AML-193 (cell line): ENCODE results near the gene MAP4K3.
A peak's percentile ranks its signal among the peaks of the same experiment; 100 is the strongest.
"Not testable (repeated sequence)": the region's sequence is repeated elsewhere in the genome, so short reads cannot be mapped to it uniquely, and the experiment has no call there.

Source experiments
- DNase-seq, 2 experiments: peaks; one replicate each; lab custom pipeline; 2025; lab: John Stamatoyannopoulos, UW

Gene MAP4K3

DNA sequence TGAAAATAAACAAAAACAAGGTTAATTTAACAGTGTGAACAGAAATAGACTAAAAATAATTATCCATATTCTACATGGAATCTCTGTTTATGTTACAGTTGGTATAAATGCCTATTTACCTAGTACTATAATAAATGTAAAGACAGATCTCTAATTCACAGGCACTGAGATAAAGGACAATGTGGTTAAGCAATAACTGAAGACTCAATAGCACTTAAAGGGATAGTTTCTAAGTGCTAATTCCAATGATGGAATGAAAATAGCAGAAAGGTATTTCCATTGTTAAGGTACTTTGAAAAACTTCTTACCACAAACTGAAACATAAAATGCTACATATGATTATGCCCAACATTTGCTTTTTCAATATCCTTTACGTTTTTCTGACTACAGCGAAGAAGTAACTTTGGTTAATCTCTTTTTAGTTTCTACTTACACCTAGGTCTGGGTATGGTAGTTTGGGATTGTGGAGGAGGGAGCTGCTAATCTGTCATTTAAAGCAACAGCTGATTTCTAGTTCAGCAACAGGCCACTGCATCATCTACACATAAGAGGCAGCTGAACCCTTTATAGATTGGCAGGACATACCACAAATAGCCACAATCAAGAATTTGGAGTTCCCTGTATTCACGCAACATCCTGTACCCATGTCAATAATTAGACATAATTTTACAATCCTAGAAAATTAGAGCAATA lies 27.2 kb downstream of the MAP4K3 start:
- no peak for DNase-seq

DNA sequence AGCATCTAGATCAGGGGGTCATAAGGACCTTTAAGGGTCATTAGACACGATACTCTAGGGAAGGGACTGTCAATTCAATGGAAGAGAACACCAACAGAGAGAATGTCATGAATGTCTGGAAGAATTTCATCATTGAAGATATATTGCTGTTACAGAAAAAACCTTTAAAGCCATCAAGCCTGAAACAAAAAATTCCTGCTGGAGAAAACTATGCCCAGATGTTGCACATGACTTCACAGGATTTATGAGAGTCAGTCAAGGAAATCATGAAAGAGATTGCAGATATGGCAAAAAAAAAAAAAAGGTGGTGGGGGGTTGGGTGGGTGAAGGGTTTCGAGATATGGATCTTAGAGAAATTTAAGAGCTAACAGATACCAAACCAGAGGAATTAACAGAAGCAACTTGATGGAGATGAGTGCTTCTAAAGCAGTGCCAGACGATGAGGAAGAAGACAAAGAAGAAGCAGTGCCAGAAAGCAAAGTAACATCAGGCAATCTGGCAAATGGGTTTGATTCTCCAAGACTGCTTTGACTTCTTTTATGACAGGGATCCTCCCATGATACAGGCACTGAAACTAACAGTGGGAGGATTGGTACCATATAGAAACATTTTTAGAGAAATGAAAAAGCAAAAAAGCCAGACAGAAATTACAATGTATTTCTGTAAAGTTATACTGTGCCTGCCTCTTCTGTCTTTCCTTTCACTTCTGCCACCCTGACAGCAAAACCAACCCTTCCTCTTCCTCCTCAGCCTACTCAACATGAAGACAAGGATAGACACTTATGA lies 28.5 kb downstream of the MAP4K3 start:
- peak; percentile 24 for DNase-seq

DNA sequence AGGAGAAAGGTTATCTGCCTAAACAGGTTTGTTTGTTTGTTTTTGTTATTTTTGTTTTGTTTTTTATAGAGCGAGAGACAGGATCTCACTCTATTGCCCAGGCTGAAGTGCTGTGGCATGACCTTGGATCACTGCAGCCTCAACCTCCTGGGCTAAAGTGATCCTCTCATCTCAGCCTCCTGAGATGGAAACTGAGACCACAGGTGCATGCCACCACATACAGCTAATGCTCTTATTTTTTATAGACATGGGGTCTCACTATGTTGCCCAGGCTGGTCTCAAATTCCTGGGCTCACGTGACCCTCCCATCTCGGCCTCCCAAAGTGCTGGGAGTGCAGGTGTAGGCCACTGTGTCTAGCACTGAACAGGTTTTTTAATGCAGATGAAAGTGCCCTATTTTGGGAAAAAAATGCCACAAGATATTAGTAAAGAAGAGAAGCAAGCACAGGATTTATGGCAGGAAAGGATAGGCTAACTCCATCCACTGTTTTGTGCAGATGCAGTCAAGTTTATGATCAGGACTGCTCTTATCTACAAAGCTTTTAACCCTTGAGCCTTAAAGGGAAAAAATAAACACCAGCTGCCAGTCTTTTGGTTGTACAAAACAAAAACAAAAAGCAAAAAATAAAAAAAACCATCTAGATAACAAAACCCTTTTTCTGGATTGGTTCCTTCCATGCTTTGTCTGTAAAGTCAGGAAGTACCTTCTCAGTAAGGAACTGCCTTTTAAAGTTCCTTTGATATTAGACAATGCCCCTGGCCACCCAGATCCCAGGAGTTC lies 29.4 kb downstream of the MAP4K3 start:
- no peak for DNase-seq

DNA sequence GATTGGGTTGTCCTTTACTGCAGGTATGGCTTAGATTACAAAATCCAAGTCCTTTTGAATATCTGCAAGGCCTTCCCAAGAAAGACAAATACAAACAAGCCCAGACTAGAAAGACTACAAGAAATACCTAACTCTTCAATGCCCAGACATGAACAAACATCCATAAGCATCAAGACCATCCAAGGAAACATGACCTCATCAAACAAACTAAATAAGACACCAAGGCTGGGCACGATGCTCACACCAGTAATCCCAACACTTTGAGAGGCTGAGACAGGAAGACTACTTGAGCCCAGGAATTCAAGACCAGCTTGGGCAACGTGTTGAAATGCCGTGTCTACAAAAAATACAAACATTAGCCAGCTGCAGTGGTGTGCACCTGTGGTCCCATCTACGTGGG lies 31.7 kb downstream of the MAP4K3 start:
- no peak for DNase-seq

DNA sequence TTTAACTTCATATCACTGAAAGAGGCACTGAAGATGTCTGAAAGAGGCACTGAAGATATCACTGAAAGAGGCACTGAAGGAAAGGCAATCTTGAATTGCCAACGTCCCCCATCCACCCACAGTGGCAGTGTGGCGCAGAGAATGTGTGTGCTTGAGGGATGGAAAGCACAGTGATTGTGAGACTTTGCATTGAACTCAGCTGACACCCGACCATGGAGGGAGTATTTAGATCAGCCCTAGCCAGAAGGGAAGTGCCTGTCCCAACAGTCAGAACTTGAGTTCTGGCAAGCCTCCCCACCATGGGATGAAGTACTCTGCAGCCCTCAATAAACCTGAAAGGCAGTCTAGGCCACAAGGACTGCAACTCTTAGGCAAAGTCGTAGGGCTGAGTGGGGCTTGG lies 33.8 kb downstream of the MAP4K3 start:
- no peak for DNase-seq

DNA sequence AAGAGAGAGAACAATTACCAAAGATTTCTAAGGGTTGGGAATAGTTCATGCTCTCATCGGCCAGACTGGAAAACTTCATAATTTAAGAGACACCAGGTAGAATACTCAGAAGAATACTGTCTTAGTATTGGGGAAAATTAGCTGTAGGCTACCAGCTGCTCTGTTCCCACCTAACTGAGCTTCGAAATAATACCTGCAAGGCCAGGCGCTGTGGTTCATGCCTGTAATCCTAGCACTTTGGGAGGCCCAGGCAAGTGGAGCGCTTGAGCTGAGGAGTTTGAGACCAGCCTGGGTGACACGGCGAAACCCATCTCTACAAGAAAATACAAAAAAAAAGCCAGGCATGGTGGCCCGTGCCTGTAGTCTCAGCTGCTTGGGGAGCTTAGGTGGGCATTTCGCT lies 35.8 kb downstream of the MAP4K3 start:
- DNase-seq, result no peak

- no peak for DNase-seq
Measured at GRCh38 chr2:39399570-39399969, 37.5 kb downstream of the MAP4K3 start.

- no peak for DNase-seq
Measured at GRCh38 chr2:39395313-39395712, 41.8 kb downstream of the MAP4K3 start.

GRCh38 chr2:39394516-39394961 lies 42.5 kb downstream of the MAP4K3 start:
- no peak for DNase-seq

GRCh38 chr2:39392672-39393071 lies 44.4 kb downstream of the MAP4K3 start:
- DNase-seq, result no peak

- no peak for DNase-seq
Measured at GRCh38 chr2:39390216-39390615, 46.9 kb downstream of the MAP4K3 start.

DNA sequence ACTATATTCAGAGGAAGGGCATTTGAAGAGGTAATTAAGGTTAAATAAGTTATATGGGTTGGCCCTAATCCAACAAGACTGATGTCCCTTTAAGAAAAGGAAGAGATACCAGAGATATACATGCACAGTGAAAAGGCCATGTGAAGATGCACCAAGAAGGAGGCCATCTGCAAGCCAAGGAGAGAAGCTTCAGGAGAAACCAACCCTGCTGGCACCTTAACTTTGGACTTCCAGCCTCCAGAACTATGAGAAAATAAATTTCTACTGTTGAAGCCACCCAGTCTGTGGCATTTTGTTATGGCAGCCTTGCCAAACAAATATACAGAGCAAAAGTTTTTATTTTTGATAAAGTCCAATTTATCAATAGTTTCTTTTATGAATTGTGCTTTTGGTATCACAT lies 51.0 kb downstream of the MAP4K3 start:
- DNase-seq, result no peak

DNA sequence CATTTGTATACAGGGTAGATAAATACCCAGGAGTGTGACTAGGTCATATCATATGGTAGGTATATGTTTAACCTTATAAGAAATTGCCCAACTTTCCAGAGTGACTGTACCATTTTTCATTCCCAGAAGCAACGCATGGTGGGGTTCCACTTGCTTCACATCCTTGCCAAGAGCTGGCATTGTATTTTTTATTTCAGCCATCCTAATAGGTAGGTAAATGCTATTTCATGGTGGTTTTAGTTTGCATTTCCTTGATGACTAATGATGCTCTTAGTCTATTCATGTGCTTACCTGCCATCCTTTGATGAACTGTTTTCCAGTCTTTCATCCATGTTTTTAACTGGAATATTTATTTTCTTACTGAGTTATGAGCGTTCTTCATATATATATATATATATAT lies 51.9 kb downstream of the MAP4K3 start:
- DNase-seq, result no peak

DNA sequence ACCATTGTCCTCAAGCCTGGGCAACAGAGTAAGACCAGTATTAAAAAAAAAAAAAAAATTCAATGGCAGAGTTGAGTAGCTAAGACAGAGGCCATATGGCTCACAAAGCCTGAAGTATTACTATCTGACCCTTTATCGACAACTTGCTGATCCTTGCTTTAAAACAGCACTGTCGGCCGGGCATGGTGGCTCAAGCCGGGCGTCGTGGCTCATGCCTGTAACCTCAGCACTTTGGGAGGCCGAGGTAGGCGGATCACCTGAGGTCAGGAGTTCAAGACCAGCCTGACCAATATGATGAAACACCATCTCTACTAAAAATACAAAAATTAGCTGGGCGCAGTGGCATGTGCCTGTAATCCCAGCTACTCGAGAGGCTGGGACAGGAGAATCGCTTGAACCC lies 53.0 kb downstream of the MAP4K3 start:
- DNase-seq, result not testable (repeated sequence)

GRCh38 chr2:39383146-39383545 lies 53.9 kb downstream of the MAP4K3 start:
- no peak for DNase-seq

DNA sequence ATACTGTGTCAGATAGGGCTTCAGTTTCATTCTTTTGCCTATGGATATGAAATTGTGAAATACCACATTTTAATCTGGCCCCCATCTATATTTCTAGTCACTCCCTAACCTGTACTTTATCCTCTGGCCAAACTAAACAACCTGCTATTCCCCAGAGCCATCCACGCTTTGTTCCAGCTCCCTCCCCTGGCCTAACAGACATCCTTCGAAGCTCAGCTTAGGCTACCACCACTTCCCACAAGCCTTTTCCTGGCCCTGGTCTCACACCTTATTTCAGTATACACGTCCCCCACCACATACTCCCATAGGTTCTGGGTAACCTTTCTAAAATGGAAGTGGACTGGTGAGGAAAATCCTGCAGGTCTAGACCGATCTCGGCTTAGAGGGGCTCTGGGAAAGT lies 55.4 kb downstream of the MAP4K3 start:
- DNase-seq, result no peak

- no peak for DNase-seq
Measured at GRCh38 chr2:39380525-39381150, 56.4 kb downstream of the MAP4K3 start.

DNA sequence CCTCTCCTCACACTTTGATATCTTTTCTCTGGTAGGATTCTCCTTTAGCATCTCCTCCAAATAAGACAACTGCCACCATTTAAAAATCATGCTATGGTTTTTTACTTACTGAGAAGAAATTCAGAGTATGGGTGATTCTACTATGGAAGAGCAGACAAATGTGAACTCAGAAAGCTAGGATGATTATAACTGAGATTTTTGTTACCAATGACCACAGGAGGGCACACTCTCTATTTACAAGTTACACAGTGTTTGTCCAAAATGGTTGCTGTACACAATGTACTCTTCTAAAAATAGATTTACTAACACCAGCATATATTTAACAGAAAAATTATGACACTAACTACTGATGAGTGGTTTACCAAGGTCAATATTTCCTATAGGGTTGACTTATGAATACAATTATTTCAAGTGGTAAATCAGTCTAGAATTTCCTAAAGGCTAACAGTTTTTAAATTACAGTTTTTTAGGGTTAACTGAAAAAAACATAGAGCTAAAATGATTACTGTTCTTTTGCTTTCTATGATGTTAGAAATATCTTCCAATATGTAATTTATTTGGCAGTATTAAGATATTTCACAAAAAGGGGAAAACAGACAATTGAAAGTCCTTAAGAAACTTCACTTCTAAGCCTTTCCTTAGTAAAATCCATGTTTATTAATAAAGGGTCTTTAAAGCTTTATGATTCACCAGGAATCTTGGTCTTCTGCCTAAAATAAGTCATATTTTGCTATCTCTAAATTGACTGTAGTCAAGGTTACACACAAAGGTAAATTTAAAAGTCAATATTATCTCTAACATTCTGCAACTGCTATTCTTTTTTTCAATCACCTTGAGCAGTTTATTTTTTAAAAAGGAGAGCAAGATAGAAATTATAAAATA lies 57.2 kb downstream of the MAP4K3 start:
- DNase-seq, result peak; percentile 32 to 44

- no peak for DNase-seq
Measured at GRCh38 chr2:39378968-39379367, 58.1 kb downstream of the MAP4K3 start.

DNA sequence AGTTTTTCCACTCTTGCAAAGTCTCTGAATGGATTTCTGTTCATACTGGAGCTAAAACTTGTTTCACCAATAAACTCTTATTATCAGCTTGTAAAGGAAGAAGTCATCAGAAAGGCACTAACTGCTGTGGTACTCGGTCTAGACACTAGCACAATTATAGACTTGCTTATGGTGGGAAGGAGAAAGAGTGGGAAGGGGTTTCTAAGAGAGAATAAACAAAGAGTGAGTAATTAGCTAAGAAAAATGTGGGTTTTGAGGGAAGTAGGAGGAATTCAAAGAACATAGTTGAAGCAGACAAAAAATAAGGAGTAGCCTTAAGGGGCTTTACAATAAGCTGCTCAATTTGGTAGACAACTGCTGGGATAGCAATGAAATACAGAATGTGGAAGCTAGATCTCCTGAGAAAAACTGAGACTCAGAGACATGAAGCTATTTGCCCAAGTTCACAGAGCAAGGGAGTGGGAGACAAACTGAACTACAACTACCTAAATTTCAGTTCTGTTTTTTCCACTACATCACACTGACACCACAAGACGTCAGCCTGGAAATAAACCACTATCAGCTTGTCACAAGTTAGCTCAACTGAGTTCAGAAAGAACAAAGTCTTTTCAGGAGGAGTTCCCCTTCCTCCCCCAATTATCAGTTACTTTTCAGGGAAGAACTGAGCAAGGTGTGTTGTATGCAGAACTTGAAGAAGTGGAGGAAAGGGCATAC lies 59.7 kb downstream of the MAP4K3 start:
- DNase-seq, result peak; percentile 16 to 23

DNA sequence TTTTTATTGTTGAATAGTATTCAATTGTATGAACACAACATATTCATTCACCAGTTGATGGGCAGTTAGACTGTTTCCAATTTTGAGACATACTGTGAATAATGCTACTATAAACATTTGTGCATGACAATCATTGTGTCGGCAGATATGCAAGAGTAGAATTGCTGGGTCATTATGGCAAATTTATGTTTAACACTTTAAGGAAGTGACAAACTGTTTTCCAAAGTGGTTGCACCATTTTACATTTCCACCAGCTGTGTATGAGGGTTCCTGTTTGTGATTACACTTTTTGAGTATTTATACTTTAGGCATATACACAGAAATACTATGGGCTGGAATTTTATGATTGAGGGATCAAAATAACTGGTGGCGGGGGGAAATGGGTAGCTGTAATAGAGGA lies 61.2 kb downstream of the MAP4K3 start:
- DNase-seq, result no peak
